HEK293 (cell line): ENCODE measurements around the gene PKP3.

Source experiments
- CTCF ChIA-PET: fragments of 350-600 bp; formaldehyde crosslinking; extraction: SDS; loops from one replicate; lab custom pipeline; 2021; ENCODE audit warnings: antibody characterized with exemption; lab: Yijun Ruan, JAX
- POLR2A ChIA-PET: fragments of 300-600 bp; formaldehyde crosslinking; extraction: SDS; loops from one replicate; lab custom pipeline; 2020; ENCODE audit warnings: antibody characterized with exemption, inconsistent platforms; lab: Yijun Ruan, JAX
- H3K27ac ChIP-seq: fragments of 200-500 bp; sonication (Bioruptor generic); 2 replicates; pipeline ENCODE4 v1.5.1; 2014; ENCODE audit warnings: low read depth, low read length, control low read depth, inconsistent platforms; ENCODE audit errors: extremely low read depth
- H3K36me3 ChIP-seq, 2 experiments: fragments of 200-500 bp in 1 of 2; sonication (Bioruptor generic) in 1 of 2; 1 replicate in 1 of 2; 2 replicates in 1 of 2; pipeline ENCODE4 v1.5.1; 2014 to 2017; ENCODE audit warnings: inconsistent platforms in 2 of 2, low read length in 2 of 2; ENCODE audit not compliant: control insufficient read depth in 2 of 2, insufficient read depth in 1 of 2
- H3K4me1 ChIP-seq: fragments of 200-500 bp; sonication (Bioruptor generic); 2 replicates; pipeline ENCODE4 v1.5.1; 2014; ENCODE audit warnings: mild to moderate bottlenecking, low read length, inconsistent platforms; ENCODE audit not compliant: control insufficient read depth, insufficient read depth
- H3K4me3 ChIP-seq: 2 replicates; pipeline ENCODE4 v1.5.1; 2011; ENCODE audit warnings: low read depth, mild to moderate bottlenecking, control low read depth, low read length, moderate library complexity
- H3K9me3 ChIP-seq: fragments of 200-500 bp; sonication (Bioruptor generic); 2 replicates; pipeline ENCODE4 v1.5.1; 2014; ENCODE audit warnings: low read depth, low read length, inconsistent platforms; ENCODE audit not compliant: control insufficient read depth, insufficient read depth
- EGR2 ChIP-seq: fragments of 450-650 bp; formaldehyde crosslinking; IDR thresholded peaks from 2 replicates; pipeline ENCODE4 v1.5.1; 2016; ENCODE audit warnings: low read depth, missing biosample characterization, missing genetic modification characterization
- GFI1B ChIP-seq: fragments of 450-650 bp; formaldehyde crosslinking; IDR thresholded peaks from 2 replicates; pipeline ENCODE4 v1.5.1; 2016; ENCODE audit warnings: missing biosample characterization, missing genetic modification characterization
- GLIS1 ChIP-seq: fragments of 450-650 bp; formaldehyde crosslinking; IDR thresholded peaks from 2 replicates; pipeline ENCODE4 v1.5.1; 2016; ENCODE audit warnings: missing biosample characterization, missing genetic modification characterization
- KLF1 ChIP-seq: fragments of 450-650 bp; formaldehyde crosslinking; IDR thresholded peaks from 2 replicates; pipeline ENCODE4 v1.5.1; 2016; ENCODE audit warnings: missing biosample characterization, missing genetic modification characterization
- KLF16 ChIP-seq: fragments of 450-650 bp; formaldehyde crosslinking; IDR thresholded peaks from 2 replicates; pipeline ENCODE4 v1.5.1; 2017; ENCODE audit warnings: missing biosample characterization, missing genetic modification characterization
- OSR2 ChIP-seq: fragments of 450-650 bp; formaldehyde crosslinking; IDR thresholded peaks from 2 replicates; pipeline ENCODE4 v1.5.1; 2016; ENCODE audit warnings: missing biosample characterization, missing genetic modification characterization
- REPIN1 ChIP-seq: fragments of 450-650 bp; formaldehyde crosslinking; IDR thresholded peaks from 2 replicates; pipeline ENCODE4 v1.5.1; 2017; ENCODE audit warnings: missing biosample characterization, missing genetic modification characterization, low read depth
- SETDB1 ChIP-seq: IDR thresholded peaks from one replicate; pipeline ENCODE4 v1.6.1; 2017; ENCODE audit warnings: mild to moderate bottlenecking, low read length, moderate library complexity, mixed read lengths; ENCODE audit not compliant: insufficient read length
- TRIM28 ChIP-seq: IDR thresholded peaks from 2 replicates; pipeline ENCODE4 v1.6.1; 2011; ENCODE audit warnings: low read length, control low read depth, borderline replicate concordance
- WT1 ChIP-seq: fragments of 450-650 bp; formaldehyde crosslinking; IDR thresholded peaks from 2 replicates; pipeline ENCODE4 v1.5.1; 2016; ENCODE audit warnings: missing biosample characterization, missing genetic modification characterization
- ZNF112 ChIP-seq: fragments of 450-650 bp; formaldehyde crosslinking; IDR thresholded peaks from 2 replicates; pipeline ENCODE4 v1.5.0; 2017; ENCODE audit warnings: missing biosample characterization, missing genetic modification characterization
- ZNF169 ChIP-seq: fragments of 450-650 bp; formaldehyde crosslinking; IDR thresholded peaks from 2 replicates; pipeline ENCODE4 v1.5.1; 2016; ENCODE audit warnings: missing biosample characterization, missing genetic modification characterization
- ZNF350 ChIP-seq: fragments of 450-650 bp; formaldehyde crosslinking; IDR thresholded peaks from 2 replicates; pipeline ENCODE4 v1.5.0; 2017; ENCODE audit warnings: missing biosample characterization, mild to moderate bottlenecking, missing genetic modification characterization
- ZNF76 ChIP-seq: fragments of 450-650 bp; formaldehyde crosslinking; IDR thresholded peaks from 2 replicates; pipeline ENCODE4; 2016; ENCODE audit warnings: low read depth, missing biosample characterization, missing genetic modification characterization, borderline replicate concordance
- ZNF792 ChIP-seq: fragments of 450-650 bp; formaldehyde crosslinking; IDR thresholded peaks from 2 replicates; pipeline ENCODE4 v1.5.1; 2016; ENCODE audit warnings: missing biosample characterization, missing genetic modification characterization
- TF ChIP-seq, protein P1 (sequence below): fragments of 450-650 bp; formaldehyde crosslinking; IDR thresholded peaks from 2 replicates; pipeline ENCODE4 v1.5.1; 2016; ENCODE audit warnings: missing biosample characterization, missing genetic modification characterization

Gene PKP3

DNA sequence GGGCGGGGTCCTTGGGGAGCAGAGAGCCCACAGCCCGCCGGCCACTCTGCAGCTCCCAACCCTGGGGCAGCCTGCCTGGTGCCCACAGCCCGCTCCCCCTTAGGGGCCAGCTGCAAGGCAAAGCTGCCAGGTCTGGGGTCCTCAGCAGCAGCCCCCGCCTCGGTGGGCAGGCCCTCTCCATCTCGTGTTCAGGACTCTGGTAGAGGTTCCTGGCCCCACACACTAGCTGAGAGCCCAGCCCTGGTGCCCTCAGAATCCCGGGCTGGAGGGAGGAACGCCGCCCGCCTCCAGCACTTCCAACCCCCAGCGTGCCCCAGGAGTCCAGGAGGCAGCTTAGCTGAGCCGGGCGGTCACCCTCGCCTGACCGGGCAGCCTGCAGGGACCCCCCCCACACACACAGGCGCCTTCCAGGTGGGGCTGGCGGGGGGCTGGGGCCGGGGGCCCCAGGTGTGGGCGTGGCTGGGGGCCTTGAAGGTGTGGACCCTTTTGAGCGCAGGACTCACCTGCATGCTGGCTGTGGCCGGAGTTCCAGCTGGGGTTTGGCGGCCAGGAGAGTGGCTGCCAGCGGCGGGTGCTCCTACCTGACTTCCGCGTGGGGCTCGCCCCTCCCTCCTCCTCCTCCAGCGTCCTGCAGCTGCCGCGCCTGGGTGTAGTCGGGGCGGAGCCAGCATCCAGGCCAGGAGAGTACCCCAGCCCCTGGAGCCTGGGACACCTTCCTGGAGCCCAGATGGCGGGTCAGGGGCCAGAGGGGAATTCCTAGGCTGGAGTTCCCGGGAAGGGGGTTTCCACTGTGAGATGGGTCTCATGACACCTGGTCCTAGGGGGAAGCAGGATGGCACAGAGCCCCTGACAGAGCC is 47.6 kb downstream of the PKP3 start, which contains the start of gene ANO9:
ANO9 (minus strand) TSS at position 594 of the 857 bp plus-strand sequence; CDS start at position 509, 85 bp downstream.
- POLR2A ChIA-PET, result interaction anchor here (1.3 kb wide), 1 partner anchor 8 kb away, joined by 3 read pairs; the partner anchor contains the start of gene PTDSS2
- Histone ChIP-seq H3K36me3 (no peaks in the 10 kb centered on the region), H3K4me3 (no peak within 1 kb of the TSS), H3K27ac (no peak within 1 kb of the TSS), H3K4me1 (no peaks in the 10 kb centered on the region), H3K9me3 (no peaks in the 10 kb centered on the region)
- CTCF ChIA-PET, result no interaction called here
- TF ChIP-seq KLF1 (peak; percentile 68), GFI1B (tag by site-specific recombination) (no peak), ZNF76 (no peak), OSR2 (tag by site-specific recombination) (no peak), WT1 (tag by site-specific recombination) (no peak), ZNF792 (tag by site-specific recombination) (no peak)
- TF ChIP-seq, protein P1, sequence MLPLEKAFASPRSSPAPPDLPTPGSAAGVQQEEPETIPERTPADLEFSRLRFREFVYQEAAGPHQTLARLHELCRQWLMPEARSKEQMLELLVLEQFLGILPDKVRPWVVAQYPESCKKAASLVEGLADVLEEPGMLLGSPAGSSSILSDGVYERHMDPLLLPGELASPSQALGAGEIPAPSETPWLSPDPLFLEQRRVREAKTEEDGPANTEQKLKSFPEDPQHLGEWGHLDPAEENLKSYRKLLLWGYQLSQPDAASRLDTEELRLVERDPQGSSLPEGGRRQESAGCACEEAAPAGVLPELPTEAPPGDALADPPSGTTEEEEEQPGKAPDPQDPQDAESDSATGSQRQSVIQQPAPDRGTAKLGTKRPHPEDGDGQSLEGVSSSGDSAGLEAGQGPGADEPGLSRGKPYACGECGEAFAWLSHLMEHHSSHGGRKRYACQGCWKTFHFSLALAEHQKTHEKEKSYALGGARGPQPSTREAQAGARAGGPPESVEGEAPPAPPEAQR (tag by site-specific recombination), result no peak

DNA sequence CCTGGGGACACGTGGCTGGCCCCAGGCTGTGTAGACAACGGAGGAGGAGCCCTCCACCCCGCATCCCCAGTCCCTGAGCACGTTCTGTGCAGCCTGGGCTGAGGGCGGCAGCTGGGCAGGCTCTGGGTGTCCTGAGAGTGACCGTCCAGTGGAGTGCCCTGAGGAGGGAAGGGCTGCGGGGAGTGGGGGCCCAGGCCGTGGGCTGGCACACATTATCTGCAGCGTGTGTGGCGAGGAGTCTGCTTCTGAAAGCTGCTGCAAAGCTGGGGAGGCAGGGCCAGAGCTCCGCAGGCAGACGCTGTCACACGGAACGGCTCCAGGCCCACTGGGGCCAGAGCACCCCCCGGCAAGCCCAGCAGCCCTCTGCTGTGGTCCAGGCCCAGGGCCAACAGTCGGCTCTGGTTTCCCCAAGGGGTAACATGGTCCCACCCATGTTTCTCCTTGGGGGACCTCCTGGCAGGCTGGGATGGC is 48.6 kb downstream of the PKP3 start:
- TF ChIP-seq EGR2 (no peak), GLIS1 (tag by site-specific recombination) (peak; percentile 88)
- no peaks in the 10 kb centered on the region for H3K9me3 ChIP-seq
- no peaks in the 10 kb centered on the region for H3K36me3 ChIP-seq
- H3K4me3 ChIP-seq, result no peak overlapping the region
- no peaks in the 10 kb centered on the region for H3K4me1 ChIP-seq
- ChIA-PET CTCF (interaction anchor here (0.7 kb wide), 1 partner anchor 45 kb away, joined by 4 read pairs; no protein-coding TSS in a partner anchor), POLR2A (no interaction called here)
- H3K27ac ChIP-seq, result no peak overlapping the region

DNA sequence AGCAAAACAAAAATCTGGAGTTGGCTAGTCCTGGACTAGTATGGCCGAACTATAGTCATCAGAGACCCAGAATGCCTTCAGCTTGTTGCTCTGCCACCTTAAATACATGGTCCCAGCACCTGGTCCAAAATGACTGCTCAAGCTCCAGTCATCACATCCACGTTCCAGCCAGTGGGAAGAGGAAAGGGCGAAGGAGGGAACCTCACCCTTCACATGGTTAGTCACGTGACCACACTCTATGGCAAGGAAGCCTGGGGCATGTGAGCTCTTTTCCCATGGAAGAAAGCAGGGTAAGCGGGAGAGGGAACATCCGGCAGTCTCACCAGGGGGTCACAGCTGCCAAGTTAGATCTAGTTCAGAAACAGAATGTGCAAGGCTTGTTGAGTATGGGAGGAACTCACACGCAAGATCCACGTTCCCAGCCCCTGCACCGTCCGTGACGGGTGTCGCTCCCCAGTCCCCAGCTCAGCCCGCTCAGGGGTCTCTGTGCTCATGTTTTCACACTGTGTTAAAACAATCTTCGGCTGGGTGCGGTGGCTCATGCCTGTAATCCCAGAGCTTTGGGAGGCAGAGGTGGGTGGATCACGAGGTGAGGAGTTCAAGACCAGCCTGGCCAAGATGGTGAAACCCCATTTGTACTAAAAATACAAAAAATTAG is 49.7 kb downstream of the PKP3 start:
- H3K4me3 ChIP-seq, result no peak overlapping the region
- H3K27ac ChIP-seq, result no peak overlapping the region
- no peaks in the 10 kb centered on the region for H3K36me3 ChIP-seq
- H3K9me3 ChIP-seq, result no peaks in the 10 kb centered on the region
- ChIA-PET CTCF (interaction anchor here (0.9 to 1.6 kb wide), 2 partner anchors 29 to 193 kb away, joined by 4 to 15 read pairs; partner anchors contain the start of gene SIGIRR), POLR2A (no interaction called here)
- TF ChIP-seq TRIM28 (peak; percentile 99), SETDB1 (peak; percentile 62), ZNF112 (tag by site-specific recombination) (no peak), ZNF350 (tag by site-specific recombination) (no peak), KLF16 (tag by site-specific recombination) (no peak), ZNF169 (no peak), REPIN1 (tag by site-specific recombination) (no peak)
- no peaks in the 10 kb centered on the region for H3K4me1 ChIP-seq
